GM21390 (cell line): ENCODE data around the gene ENSA.
A peak's percentile ranks its signal among the peaks of the same experiment; 100 is the strongest.
"Not testable (repeated sequence)": the region's sequence is repeated elsewhere in the genome, so short reads cannot be mapped to it uniquely, and the experiment has no call there.

Experiments
- ATAC-seq: cut with Tn5 transposase; IDR thresholded peaks from one replicate; pipeline ENCODE4 v1.9.1; 2021; ENCODE audit not compliant: unreplicated experiment

ENSA gene

GRCh38 chr1:150581962-150582361, 47.5 kb downstream of the ENSA start:
- not testable (repeated sequence) for ATAC-seq

- not testable (repeated sequence) for ATAC-seq
Observed at GRCh38 chr1:150581437-150581836, 48.0 kb downstream of the ENSA start.

- ATAC-seq, result not testable (repeated sequence)
Observed at GRCh38 chr1:150580966-150581365, 48.4 kb downstream of the ENSA start.

- no peak for ATAC-seq
Observed at GRCh38 chr1:150579945-150580642, 49.3 kb downstream of the ENSA start.

- peak; percentile 81 for ATAC-seq
Observed at GRCh38 chr1:150579110-150579944, 50.1 kb downstream of the ENSA start, which contains the start of gene MCL1. Gene MCL1, minus strand, starts transcription at chr1:150579610. Its CDS starts 80 bp downstream, at chr1:150579530.

DNA sequence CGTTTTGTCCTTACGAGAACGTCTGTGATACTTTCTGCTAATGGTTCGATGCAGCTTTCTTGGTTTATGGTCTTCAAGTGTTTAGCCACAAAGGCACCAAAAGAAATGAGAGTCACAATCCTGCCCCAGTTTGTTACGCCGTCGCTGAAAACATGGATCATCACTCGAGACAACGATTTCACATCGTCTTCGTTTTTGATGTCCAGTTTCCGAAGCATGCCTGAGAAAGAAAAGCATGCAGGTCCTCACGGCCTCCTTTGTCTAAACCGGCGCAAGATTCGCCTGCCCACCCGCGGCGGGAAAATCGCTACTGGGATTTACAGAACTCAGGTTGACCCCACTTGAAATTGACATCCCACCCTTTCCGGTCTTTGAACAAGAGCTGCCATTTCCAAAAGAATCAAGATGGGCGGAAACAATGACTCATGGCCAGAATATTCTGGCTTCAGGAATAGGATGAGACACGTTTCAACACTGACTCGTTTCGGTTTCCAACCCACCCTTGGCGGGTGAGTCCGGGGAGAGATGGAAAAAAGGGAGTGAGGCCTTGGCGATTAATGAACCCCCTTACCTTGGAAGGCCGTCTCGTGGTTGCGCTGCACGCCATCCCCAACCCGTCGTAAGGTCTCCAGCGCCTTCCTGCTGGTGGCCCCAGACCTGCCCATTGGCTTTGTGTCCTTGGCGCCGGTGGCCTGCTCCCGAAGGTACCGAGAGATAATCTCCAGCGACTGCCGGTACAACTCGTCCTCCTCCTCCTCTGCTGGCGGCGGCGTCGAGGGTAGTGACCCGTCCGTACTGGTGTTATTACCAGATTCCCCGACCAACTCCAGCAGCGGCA, 50.9 kb downstream of the ENSA start:
- ATAC-seq, result peak; percentile 5

- no peak for ATAC-seq
Observed at GRCh38 chr1:150577557-150578271, 51.7 kb downstream of the ENSA start.

- no peak for ATAC-seq
Observed at GRCh38 chr1:150576794-150577556, 52.4 kb downstream of the ENSA start.

DNA sequence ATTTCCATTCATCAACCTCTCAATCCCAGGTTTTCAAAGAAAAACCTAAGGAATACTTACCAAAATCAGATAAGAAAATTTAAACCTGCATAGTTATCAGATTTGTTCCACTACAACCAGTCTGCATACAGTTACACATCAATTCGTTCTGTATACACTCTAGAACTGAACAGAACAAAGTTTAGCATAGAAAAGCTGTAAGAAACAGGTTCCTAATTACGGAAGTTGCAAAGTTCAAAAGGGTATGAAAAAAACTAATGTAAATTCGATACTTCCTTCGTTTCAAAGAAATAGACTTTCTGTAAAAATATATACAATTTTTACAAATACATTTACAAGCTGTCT, 53.1 kb downstream of the ENSA start:
- no peak for ATAC-seq

GRCh38 chr1:150575518-150576366, 53.7 kb downstream of the ENSA start:
- ATAC-seq, result no peak

- no peak for ATAC-seq
Observed at GRCh38 chr1:150575072-150575489, 54.3 kb downstream of the ENSA start.

GRCh38 chr1:150574260-150575071, 54.9 kb downstream of the ENSA start:
- ATAC-seq, result no peak

DNA sequence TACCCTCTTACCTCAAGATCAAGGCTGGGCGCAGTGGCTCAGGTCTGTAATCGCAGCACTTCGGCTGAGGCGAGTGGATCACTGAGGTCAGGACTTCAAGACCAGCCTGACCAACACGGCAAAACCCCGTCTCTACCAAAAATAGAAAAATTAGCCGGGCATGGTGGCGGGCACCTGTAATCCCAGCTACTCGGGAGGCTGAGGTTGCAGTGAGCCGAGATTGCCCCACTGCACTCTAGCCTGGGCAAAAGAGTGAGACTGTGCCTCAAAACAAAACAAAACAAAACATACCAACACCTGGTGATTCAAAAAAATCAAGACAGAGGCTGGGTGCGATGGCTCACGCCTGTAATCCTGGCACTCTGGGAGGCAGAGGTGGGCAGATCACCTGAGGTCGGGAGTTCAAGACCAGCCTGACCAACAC, 55.8 kb downstream of the ENSA start:
- ATAC-seq, result not testable (repeated sequence)

- ATAC-seq, result no peak
Observed at GRCh38 chr1:150572918-150573647, 56.3 kb downstream of the ENSA start.
